NCI-H226 (cell line): Measurements from ENCODE around the gene RETREG1.

Experiments used
- DNase-seq: peaks from one replicate; pipeline ENCODE4 v3.0.0-alpha.2; 2015

Gene RETREG1

GRCh38 chr5:16521521-16522483 lies 95.0 kb downstream of the RETREG1 start:
- DNase-seq, result no peak

DNA sequence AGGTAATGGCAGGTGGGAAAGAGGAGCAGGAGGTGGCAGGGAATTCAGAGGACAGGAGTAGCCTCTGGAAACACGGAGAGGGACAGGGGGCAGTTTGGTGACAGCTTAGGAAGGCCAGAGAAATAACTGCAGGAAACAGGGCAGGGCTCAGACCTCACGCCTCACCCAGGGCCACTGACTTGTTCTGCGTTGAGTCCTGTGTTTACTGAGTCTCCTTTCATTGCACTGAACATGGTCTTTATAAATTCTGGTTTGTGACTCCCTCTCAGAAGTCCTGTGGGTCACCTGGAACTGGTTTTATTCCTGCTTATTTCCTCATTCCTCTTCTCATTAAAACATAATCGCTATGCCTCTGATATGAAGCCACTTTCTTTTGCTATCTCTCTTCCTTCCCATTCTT lies 96.0 kb downstream of the RETREG1 start:
- DNase-seq, result no peak

DNA sequence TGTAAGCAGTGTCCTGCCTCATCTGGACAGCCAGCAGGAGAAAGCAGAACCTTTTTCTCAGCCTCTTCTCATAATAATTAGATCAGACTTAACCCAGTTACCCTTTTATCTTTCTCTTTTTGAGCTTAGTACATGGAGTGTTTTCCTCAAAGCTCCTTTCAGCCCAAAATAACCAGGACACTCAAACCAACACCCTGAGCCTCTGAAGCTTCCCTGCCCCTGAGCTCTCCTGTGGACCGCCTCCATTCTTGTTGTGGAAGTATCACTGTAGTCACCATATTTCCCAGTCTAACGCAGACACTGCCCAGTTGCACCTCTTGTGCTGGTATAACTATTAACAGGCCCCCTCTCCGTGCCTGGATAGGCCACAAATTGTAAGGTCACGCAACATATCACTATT lies 97.4 kb downstream of the RETREG1 start:
- DNase-seq, result no peak

DNA sequence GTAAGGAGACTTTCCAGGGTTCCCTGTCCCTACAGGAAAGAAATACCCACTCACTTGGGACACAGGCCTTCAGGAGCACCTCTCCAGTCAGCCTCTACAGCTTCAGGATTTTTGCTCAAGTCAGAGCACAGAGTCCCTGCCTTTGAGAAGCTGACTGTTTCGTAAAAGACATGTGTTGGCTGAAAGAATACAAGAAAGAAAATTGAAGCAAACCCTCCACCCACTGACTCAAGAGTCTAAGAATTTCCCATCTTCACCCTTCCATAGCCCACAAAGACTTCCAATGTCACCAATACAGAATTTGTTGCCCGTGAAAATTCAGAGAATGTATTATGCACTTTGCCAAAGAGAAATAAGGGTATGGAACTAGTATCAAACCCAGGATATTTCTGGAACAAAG lies 98.2 kb downstream of the RETREG1 start:
- DNase-seq, result no peak

DNA sequence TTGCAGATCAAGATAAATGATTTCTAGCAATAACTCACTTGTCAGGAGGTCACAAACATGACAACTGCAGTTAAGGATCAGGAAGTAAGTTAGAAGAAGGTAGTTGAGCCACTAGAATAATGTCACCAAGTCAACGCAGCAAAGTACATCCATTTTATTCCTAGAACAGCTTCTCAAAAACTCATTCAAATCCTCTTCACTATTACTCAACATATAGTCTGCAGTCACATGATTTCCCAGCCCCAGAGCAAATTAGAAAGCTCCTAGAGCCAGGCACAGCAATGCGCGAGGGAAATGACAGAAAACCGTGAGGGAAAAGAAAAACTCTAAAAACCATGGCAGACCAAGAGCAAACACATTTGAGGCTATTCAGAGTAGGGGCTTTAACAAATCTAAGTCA lies 101.3 kb downstream of the RETREG1 start:
- DNase-seq, result no peak

DNA sequence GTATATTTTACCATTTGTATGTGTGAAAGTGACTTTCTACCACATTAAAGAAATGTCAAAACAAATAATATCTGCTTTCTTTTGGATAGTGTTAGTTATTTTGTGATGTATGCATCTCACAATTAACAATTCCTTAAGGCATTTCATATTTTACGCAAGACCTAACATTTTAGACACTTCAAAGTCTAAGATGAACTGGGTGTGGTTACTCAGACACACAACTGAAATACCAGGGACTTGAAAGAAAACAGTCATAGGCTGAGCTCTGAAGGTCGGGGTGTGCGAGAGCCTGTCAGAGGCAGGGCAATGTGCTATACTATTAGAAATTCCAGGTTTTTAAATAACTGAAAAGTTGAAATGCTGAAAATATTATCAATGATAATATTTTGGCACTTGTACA lies 106.7 kb downstream of the RETREG1 start:
- no peak for DNase-seq

GRCh38 chr5:16508730-16509531 lies 107.9 kb downstream of the RETREG1 start:
- DNase-seq, result peak; percentile 29

- no peak for DNase-seq
Observed at GRCh38 chr5:16507716-16508115, 109.1 kb downstream of the RETREG1 start.

DNA sequence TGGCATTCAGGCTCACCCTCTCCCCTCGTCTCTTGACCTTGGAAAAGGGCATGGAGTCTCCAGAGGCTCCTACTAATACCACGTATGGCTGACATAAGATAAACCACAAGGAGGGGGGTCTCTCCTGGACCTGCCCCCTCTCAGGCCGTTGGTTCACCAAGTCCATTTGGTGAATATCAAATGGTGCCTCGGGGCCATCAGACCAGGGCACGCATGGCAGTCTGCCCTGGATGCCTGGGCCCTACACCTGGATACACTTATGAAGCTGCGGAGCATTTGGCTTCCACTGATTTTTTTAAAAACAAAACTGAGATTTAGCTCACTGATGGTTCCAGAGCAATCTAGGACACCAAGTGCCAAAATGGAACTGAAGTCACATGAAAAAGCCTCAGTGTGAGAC lies 110.9 kb downstream of the RETREG1 start:
- DNase-seq, result no peak

DNA sequence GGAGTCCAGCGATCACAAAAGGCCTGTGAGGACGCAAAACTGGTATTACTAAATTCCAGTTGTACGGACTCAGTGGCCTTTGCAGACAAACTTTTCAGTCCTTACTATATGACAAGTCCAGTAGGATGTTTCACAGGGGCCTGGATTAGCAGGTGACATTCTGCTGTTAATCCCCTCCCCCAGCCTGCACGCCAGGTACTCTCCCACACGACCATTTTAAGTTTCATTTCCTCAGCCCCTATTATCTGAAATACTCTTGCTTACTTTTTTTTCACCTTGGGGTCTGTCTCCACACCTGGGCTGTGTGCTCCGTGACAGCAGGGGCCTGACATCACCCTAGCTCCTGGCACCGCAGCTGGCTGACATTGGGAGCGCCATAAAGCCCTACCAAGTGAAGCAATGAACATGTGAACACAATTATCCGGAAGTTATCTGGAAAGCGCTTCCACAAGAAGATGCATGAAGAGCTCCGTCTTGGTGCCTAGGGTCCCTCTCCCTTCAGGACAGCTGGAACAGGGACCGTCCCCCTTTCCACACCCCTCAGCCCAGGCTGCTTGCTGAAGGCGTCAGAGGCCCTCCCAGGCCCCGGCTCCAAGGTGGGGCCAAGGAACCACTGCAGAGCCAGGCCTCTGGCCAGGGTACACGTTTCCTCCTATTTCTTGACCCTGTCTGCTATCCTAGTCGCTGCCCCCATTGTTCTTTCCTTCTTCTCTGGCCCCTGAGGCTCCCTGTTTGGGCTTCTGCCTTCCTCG lies 111.5 kb downstream of the RETREG1 start:
- no peak for DNase-seq

DNA sequence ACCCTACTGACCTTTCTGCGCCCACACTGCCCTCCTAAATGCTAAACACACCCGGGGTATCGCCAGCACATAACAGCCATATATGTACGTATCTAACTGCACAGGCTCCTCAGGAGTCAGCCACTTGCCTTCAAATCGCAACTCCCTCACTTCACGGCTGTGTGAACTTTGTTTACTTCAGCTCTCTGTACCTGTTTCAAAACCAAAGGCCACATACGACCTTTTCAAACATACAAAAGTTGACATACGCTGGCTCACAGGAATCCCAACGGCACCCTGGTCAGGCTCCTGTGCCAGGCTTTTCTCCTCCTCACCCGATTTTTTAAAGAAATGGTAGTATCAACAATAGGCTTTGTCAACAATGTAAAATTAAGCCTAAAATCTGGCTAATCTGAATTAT lies 112.2 kb downstream of the RETREG1 start:
- no peak for DNase-seq

DNA sequence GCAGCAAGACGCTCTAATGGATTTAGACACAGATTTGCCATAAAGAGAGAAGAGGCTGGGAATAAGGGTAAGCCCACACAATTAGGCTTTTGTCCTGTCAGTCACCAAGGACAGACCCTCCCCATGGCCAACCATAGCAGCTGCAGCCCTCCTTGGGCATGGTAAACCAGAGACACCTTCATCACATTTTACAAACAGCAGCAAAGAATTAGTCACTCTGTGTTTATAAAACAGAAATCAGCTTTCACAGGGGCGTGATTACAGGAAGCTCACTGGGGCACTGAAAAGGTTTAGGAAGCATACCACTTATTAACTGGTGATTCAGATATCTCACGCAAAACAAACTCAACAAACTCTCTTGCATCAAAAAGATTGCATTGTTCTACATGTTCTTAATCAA lies 113.9 kb downstream of the RETREG1 start:
- DNase-seq, result no peak

- no peak for DNase-seq
Observed at GRCh38 chr5:16500024-16500423, 116.8 kb downstream of the RETREG1 start.

DNA sequence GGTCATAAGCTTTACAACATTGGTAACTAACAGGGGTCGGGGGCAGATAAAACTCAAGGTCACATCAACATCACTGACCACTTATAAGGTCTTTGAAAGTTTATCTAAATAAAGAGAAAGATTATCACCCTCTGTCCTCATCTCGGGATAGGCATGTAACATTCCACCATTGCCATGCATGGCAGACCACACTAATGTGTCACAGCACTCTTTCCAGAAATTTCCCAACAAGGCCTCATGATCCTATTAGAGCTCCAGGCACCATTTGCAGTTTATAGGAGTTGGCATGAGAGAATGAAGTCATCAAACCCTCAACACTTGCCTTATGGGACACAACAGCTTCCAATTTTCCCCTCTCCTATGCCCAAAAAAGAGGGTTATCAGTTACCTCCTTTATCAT lies 119.3 kb downstream of the RETREG1 start:
- no peak for DNase-seq

GRCh38 chr5:16493261-16493660 lies 123.5 kb downstream of the RETREG1 start:
- peak; percentile 19 for DNase-seq

DNA sequence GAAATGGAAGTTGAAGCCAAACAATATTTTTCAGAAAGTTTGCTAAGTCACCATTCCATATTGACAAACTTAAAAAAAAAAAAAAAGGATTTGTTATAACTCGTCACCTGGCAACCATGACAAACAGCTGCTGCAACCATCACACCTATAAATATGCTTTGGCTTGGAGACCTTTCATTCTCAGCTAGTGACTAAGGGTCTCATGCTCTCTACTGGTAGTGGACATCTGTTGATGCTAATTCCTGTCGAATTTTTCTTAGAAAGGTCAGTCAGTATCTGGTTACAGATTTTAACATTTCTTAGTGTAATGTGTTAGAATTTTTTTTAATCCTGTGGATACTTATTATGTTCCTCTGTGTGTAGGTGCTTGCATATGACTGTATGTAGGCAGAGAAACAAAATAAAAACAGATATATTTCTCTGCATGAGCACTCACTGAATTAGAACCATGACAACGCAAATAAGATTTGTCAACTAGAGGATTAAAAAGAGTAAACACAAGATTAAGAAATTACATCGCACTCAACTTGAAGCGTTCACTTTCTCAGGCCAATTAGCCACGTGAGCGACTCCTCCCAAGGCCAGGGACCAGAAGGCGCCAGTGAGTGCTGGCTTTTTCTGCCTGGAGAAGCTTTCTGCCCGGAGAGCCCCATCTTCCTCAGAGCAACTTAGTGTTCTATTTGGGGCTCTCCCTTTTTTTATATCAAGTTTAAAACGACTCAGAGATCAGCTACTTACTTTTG lies 124.2 kb downstream of the RETREG1 start:
- DNase-seq, result peak; percentile 22

GRCh38 chr5:16490911-16491310 lies 125.9 kb downstream of the RETREG1 start:
- no peak for DNase-seq

- no peak for DNase-seq
Observed at GRCh38 chr5:16489322-16489791, 127.4 kb downstream of the RETREG1 start.

- no peak for DNase-seq
Observed at GRCh38 chr5:16487456-16487855, 129.3 kb downstream of the RETREG1 start.

- no peak for DNase-seq
Observed at GRCh38 chr5:16486711-16487111, 130.1 kb downstream of the RETREG1 start.

- DNase-seq, result no peak
Observed at GRCh38 chr5:16485656-16486055, 131.1 kb downstream of the RETREG1 start.

- DNase-seq, result no peak
Observed at GRCh38 chr5:16484081-16484480, 132.7 kb downstream of the RETREG1 start.
